ENCODE results near the gene NFATC2IP. TPM values are rescaled to one million over a fixed set of nuclear protein-coding genes. Genes with fewer than 3 reads are reported as not detected.

NFATC2IP gene
- total RNA-seq, result 10 to 100 TPM; 26.4 to 65.3 (median 35.1) TPM

- Histone ChIP-seq H3K4me1 (peaks cover 19% of the 10 kb centered on the region), H3K36me3 (peaks cover 27% of the 10 kb centered on the region), H3K27me3 (no peaks in the 10 kb centered on the region), H3K9me3 (no peaks in the 10 kb centered on the region), H3K27ac (peak within 1 kb of the TSS; percentile 84), H3K4me3 (peak within 1 kb of the TSS; percentile 97)
- no peak for TF ChIP-seq CTCF (IDR thresholded peaks at IDR 0.05)
- no peak for TF ChIP-seq EP300 (IDR thresholded peaks at IDR 0.05)
- TF ChIP-seq POLR2AphosphoS5 (IDR thresholded peaks at IDR 0.05), result peak in 2 of 3 donors; percentile 14 to 88
- TF ChIP-seq POLR2A (IDR thresholded peaks at IDR 0.05), result no peak
- peak; percentile 100 for DNase-seq (ENCODE audit: low spot score in 2 of 2)
- WGBS, result under 1% methylated on average over 44 of the region's 79 CpGs
Observed at GRCh38 chr16:28950648-28951409, at the start of gene NFATC2IP. TSS of gene NFATC2IP (plus strand) at chr16:28950937. CDS start at chr16:28951012, 75 bp downstream.

DNA sequence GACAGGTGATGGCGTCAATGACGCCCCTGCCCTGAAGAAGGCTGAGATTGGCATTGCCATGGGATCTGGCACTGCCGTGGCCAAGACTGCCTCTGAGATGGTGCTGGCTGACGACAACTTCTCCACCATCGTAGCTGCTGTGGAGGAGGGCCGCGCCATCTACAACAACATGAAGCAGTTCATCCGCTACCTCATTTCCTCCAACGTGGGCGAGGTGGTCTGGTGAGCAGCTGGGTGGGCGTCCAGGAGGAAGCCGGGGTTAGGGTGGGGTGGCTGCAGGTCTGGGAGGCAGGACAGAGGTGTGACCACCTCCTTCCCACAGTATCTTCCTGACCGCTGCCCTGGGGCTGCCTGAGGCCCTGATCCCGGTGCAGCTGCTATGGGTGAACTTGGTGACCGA, 48.9 kb upstream of the NFATC2IP start:
- TF ChIP-seq POLR2A (IDR thresholded peaks at IDR 0.05) (no peak), POLR2AphosphoS5 (IDR thresholded peaks at IDR 0.05) (no peak), EP300 (IDR thresholded peaks at IDR 0.05) (no peak), CTCF (IDR thresholded peaks at IDR 0.05) (no peak)
- WGBS, result 90% methylated on average over 15 of the region's 15 CpGs
- no peak for DNase-seq (ENCODE audit: low spot score in 2 of 2)
- Histone ChIP-seq H3K36me3 (peaks cover 35% of the 10 kb centered on the region), H3K9me3 (no peaks in the 10 kb centered on the region), H3K4me3 (no peak overlapping the region), H3K27ac (no peak overlapping the region), H3K27me3 (no peaks in the 10 kb centered on the region), H3K4me1 (no peaks in the 10 kb centered on the region)

- Histone ChIP-seq H3K9me3 (no peaks in the 10 kb centered on the region), H3K4me1 (no peaks in the 10 kb centered on the region), H3K36me3 (peaks cover 43% of the 10 kb centered on the region), H3K27me3 (no peaks in the 10 kb centered on the region), H3K4me3 (no peak overlapping the region), H3K27ac (no peak overlapping the region)
- TF ChIP-seq POLR2A (IDR thresholded peaks at IDR 0.05), result no peak
- TF ChIP-seq CTCF (IDR thresholded peaks at IDR 0.05), result no peak
- no peak for TF ChIP-seq POLR2AphosphoS5 (IDR thresholded peaks at IDR 0.05)
- TF ChIP-seq EP300 (IDR thresholded peaks at IDR 0.05), result no peak
- DNase-seq (ENCODE audit: low spot score in 2 of 2), result no peak
- 63% methylated on average over 10 of the region's 11 CpGs for WGBS
Observed at GRCh38 chr16:28902909-28903308, 47.8 kb upstream of the NFATC2IP start.

GRCh38 chr16:28903344-28904042, 47.2 kb upstream of the NFATC2IP start:
- Histone ChIP-seq H3K4me1 (no peaks in the 10 kb centered on the region), H3K27ac (no peak overlapping the region), H3K9me3 (no peaks in the 10 kb centered on the region), H3K36me3 (peaks cover 49% of the 10 kb centered on the region), H3K27me3 (no peaks in the 10 kb centered on the region), H3K4me3 (no peak overlapping the region)
- DNase-seq (ENCODE audit: low spot score in 2 of 2), result no peak
- TF ChIP-seq POLR2A (IDR thresholded peaks at IDR 0.05), result no peak
- TF ChIP-seq POLR2AphosphoS5 (IDR thresholded peaks at IDR 0.05), result no peak
- 86% methylated on average over 13 of the region's 29 CpGs for WGBS

DNA sequence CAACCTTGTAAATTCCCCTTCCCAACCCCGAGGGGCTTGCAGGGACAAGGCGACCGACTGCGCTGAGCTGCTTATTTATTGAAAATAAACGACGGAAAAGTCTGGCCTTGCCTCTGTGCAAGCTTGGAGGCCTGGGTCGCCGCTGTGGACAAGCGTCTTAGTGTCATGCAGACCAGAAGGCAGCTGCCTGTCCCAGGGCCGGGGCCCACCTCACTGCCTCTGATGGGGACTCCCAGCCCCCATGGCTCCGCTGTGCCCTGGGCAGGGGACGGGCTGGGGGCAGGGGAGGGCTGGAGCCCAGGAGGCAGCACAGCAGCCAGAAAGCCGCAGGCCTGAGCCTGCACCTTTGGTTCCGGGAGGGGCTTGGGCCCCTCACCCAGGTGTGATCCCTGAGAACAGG, 46.4 kb upstream of the NFATC2IP start:
- Histone ChIP-seq H3K4me3 (no peak overlapping the region), H3K36me3 (peaks cover 58% of the 10 kb centered on the region), H3K4me1 (no peaks in the 10 kb centered on the region), H3K27me3 (no peaks in the 10 kb centered on the region), H3K9me3 (no peaks in the 10 kb centered on the region), H3K27ac (no peak overlapping the region)
- TF ChIP-seq EP300 (IDR thresholded peaks at IDR 0.05) (no peak), CTCF (IDR thresholded peaks at IDR 0.05) (no peak), POLR2A (IDR thresholded peaks at IDR 0.05) (no peak), POLR2AphosphoS5 (IDR thresholded peaks at IDR 0.05) (no peak)
- WGBS, result 77% methylated on average over 9 of the region's 14 CpGs
- no peak for DNase-seq (ENCODE audit: low spot score in 2 of 2)

All from suprapubic skin (tissue), 4 donors.